WTC11 (cell line): Measurements from ENCODE around the gene DOK7. TPM values are rescaled to one million over a fixed set of nuclear protein-coding genes. Genes with fewer than 3 reads are reported as not detected.
A peak's percentile ranks its signal among the peaks of the same experiment; 100 is the strongest.

ENCODE experiments used
- ATAC-seq: fragments of 200-7000 bp; cut with Tn5 transposase; 2 replicates; pipeline ENCODE4 v1.10.0; 2021; ENCODE audit warnings: mild to moderate bottlenecking, moderate library complexity
- CTCF ChIA-PET: fragments of 300-600 bp; sonication (Branson Sonifier 250); formaldehyde crosslinking; loops from one replicate; lab custom pipeline; 2021; ENCODE audit warnings: antibody characterized with exemption; lab: Charles Lee
- POLR2A ChIA-PET: fragments of 350-600 bp; sonication (Branson Sonifier 250); formaldehyde crosslinking; loops from one replicate; lab custom pipeline; 2021; ENCODE audit warnings: antibody characterized with exemption; lab: Charles Lee
- DNase-seq: peaks from one replicate; pipeline ENCODE4 v3.0.0; 2021; ENCODE audit warnings: low spot score
- H3K27ac Mint-ChIP-seq: 2 replicates; pipeline ENCODE4 v1.8.0; 2021; ENCODE audit warnings: mixed read lengths
- H3K27me3 Mint-ChIP-seq: 2 replicates; pipeline ENCODE4 v1.8.0; 2021; ENCODE audit warnings: low read depth, mild to moderate bottlenecking, moderate library complexity, mixed read lengths
- H3K36me3 Mint-ChIP-seq: 2 replicates; pipeline ENCODE4 v1.8.0; 2021; ENCODE audit warnings: mixed read lengths
- H3K4me1 Mint-ChIP-seq: 2 replicates; pipeline ENCODE4 v1.8.0; 2022; ENCODE audit warnings: mixed read lengths
- H3K4me3 Mint-ChIP-seq: 2 replicates; pipeline ENCODE4 v1.8.0; 2021; ENCODE audit warnings: mild to moderate bottlenecking, moderate library complexity, mixed read lengths
- H3K9me3 Mint-ChIP-seq: 2 replicates; pipeline ENCODE4 v1.8.0; 2021; ENCODE audit warnings: mixed read lengths
- ETV6 ChIP-seq: sonication (generic); formaldehyde crosslinking; IDR thresholded peaks from 2 replicates; pipeline ENCODE4 v1.8.1; 2022; ENCODE audit warnings: mild to moderate bottlenecking, missing genetic modification reagents
- IRF2 ChIP-seq: sonication (generic); formaldehyde crosslinking; IDR thresholded peaks from 2 replicates; pipeline ENCODE4 v1.8.0; 2022; ENCODE audit warnings: low read depth, missing genetic modification reagents, borderline replicate concordance
- JUN ChIP-seq: sonication (generic); formaldehyde crosslinking; IDR thresholded peaks from 2 replicates; pipeline ENCODE4 v1.8.0; 2023; ENCODE audit warnings: mild to moderate bottlenecking, missing genetic modification reagents
- MXD4 ChIP-seq: fragments of 250-450 bp; sonication (Bioruptor Pico); IDR thresholded peaks from 2 replicates; pipeline ENCODE4 v1.8.0; 2021; ENCODE audit warnings: mild to moderate bottlenecking, moderate library complexity, borderline replicate concordance
- NFYB ChIP-seq: sonication (generic); formaldehyde crosslinking; conservative IDR thresholded peaks from 2 replicates; pipeline ENCODE4 v1.8.0; 2022; ENCODE audit warnings: low read depth, missing genetic modification reagents
- NR1H2 ChIP-seq: sonication (generic); formaldehyde crosslinking; IDR thresholded peaks from 2 replicates; pipeline ENCODE4 v1.9.0; 2021; ENCODE audit warnings: mild to moderate bottlenecking, moderate library complexity, missing genetic modification reagents
- NR2C2 ChIP-seq: sonication (generic); formaldehyde crosslinking; IDR thresholded peaks from 2 replicates; pipeline ENCODE4 v1.8.0; 2022; ENCODE audit warnings: mild to moderate bottlenecking, missing genetic modification reagents
- SP1 ChIP-seq: sonication (generic); formaldehyde crosslinking; conservative IDR thresholded peaks from 2 replicates; pipeline ENCODE4 v1.8.1; 2022; ENCODE audit warnings: missing genetic modification reagents
- TP53 ChIP-seq: sonication (generic); formaldehyde crosslinking; IDR thresholded peaks from 2 replicates; pipeline ENCODE4 v1.8.1; 2023; ENCODE audit warnings: mild to moderate bottlenecking, missing genetic modification reagents
- ZNF138 ChIP-seq: sonication (generic); formaldehyde crosslinking; conservative IDR thresholded peaks from 2 replicates; pipeline ENCODE4 v1.8.1; 2022; ENCODE audit warnings: mild to moderate bottlenecking, moderate library complexity, missing genetic modification reagents
- ZNF416 ChIP-seq: fragments of 250-450 bp; sonication (Bioruptor Pico); IDR thresholded peaks from 2 replicates; pipeline ENCODE4 v1.9.0; 2021; ENCODE audit warnings: mild to moderate bottlenecking, inconsistent platforms
- total RNA-seq: library from RNA; stranded (reverse); gene quantifications from 3 replicates; pipeline ENCODE4 v1.2.3, GENCODE V29; 2021
- TF ChIP-seq, protein P1 (sequence below): sonication (generic); formaldehyde crosslinking; IDR thresholded peaks from 2 replicates; pipeline ENCODE4 v1.8.1; 2022; ENCODE audit warnings: low read depth, missing genetic modification reagents, borderline replicate concordance
- TF ChIP-seq, protein P2 (sequence below): sonication (generic); formaldehyde crosslinking; IDR thresholded peaks from 2 replicates; pipeline ENCODE4 v1.8.1; 2022; ENCODE audit warnings: missing genetic modification reagents, borderline replicate concordance
- TF ChIP-seq, protein P3 (sequence below): sonication (generic); formaldehyde crosslinking; IDR thresholded peaks from 2 replicates; pipeline ENCODE4 v1.8.1; 2023; ENCODE audit warnings: mild to moderate bottlenecking, missing genetic modification reagents, borderline replicate concordance
- TF ChIP-seq, protein P4 (sequence below): sonication (generic); formaldehyde crosslinking; IDR thresholded peaks from 2 replicates; pipeline ENCODE4 v1.8.1; 2022; ENCODE audit warnings: mild to moderate bottlenecking, moderate library complexity, missing genetic modification reagents
- TF ChIP-seq, protein P5 (sequence below): sonication (generic); formaldehyde crosslinking; IDR thresholded peaks from 2 replicates; pipeline ENCODE4 v1.8.1; 2023; ENCODE audit warnings: mild to moderate bottlenecking, missing genetic modification reagents
- TF ChIP-seq, protein P6 (sequence below): sonication (generic); formaldehyde crosslinking; IDR thresholded peaks from 2 replicates; pipeline ENCODE4 v1.8.0; 2023; ENCODE audit warnings: missing genetic modification reagents
- TF ChIP-seq, protein P7 (sequence below): fragments of 250-450 bp; sonication (Bioruptor Pico); IDR thresholded peaks from 2 replicates; pipeline ENCODE4 v1.8.0; 2021; ENCODE audit warnings: mild to moderate bottlenecking

The DOK7 gene
- total RNA-seq, 1 experiment from 2014 or later, result 0.22 TPM

DNA sequence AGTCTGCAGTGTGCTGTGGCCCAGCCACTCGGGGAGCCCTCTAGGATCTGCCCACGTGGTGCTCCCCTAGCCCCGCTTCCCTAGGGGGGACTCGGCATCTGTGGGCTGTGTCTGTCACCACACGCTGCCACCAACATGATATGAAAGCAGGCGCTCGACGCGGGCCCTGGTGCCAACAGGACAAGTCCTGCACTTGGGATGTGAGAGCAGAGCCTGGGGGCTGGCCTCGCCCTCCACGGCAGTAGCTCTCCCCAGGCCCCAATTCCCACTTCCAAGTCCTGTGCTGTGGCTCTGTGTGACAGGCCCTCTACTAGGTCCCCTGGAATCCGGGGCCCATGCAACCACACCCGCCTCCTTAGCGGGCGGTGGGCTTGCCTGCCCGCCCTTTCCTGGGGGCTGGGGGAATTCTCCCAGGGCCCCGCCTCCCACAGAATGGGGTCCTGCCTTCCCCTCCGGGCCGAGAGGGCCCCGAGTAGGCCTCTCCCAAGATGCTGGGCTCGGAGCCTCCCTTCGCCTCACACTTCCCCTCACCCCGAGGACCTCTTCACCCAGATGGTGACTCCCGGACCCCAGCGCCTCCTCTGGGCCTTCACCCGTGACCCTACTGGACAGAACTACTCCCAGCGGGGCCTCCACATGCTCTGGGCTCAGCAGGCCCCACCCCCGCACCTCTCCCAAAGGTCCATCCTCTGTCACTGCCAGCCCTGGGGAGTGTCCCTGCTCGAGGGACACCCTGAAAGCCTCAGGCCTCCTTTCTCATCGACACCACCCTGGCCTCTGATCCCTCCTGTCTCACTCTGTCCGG lies 57.9 kb downstream of the DOK7 start:
- no peak overlapping the region for H3K4me3 Mint-ChIP-seq
- no peaks in the 10 kb centered on the region for H3K9me3 Mint-ChIP-seq
- POLR2A ChIA-PET, result no interaction called here
- no peak for ATAC-seq
- H3K27ac Mint-ChIP-seq, result no peak overlapping the region
- H3K4me1 Mint-ChIP-seq, result no peaks in the 10 kb centered on the region
- H3K36me3 Mint-ChIP-seq, result peaks cover 41% of the 10 kb centered on the region
- no peak for TF ChIP-seq TP53 (CRISPR knock-in tag)
- TF ChIP-seq, protein P1, sequence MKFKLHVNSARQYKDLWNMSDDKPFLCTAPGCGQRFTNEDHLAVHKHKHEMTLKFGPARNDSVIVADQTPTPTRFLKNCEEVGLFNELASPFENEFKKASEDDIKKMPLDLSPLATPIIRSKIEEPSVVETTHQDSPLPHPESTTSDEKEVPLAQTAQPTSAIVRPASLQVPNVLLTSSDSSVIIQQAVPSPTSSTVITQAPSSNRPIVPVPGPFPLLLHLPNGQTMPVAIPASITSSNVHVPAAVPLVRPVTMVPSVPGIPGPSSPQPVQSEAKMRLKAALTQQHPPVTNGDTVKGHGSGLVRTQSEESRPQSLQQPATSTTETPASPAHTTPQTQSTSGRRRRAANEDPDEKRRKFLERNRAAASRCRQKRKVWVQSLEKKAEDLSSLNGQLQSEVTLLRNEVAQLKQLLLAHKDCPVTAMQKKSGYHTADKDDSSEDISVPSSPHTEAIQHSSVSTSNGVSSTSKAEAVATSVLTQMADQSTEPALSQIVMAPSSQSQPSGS (CRISPR knock-in tag), result no peak
- no peak for TF ChIP-seq JUN (CRISPR knock-in tag)
- TF ChIP-seq IRF2 (CRISPR knock-in tag), result no peak
- TF ChIP-seq MXD4 (CRISPR knock-in tag), result no peak
- TF ChIP-seq NR1H2 (CRISPR knock-in tag), result no peak
- TF ChIP-seq NR2C2 (CRISPR knock-in tag), result no peak
- TF ChIP-seq NFYB, result no peak
- TF ChIP-seq, protein P2, sequence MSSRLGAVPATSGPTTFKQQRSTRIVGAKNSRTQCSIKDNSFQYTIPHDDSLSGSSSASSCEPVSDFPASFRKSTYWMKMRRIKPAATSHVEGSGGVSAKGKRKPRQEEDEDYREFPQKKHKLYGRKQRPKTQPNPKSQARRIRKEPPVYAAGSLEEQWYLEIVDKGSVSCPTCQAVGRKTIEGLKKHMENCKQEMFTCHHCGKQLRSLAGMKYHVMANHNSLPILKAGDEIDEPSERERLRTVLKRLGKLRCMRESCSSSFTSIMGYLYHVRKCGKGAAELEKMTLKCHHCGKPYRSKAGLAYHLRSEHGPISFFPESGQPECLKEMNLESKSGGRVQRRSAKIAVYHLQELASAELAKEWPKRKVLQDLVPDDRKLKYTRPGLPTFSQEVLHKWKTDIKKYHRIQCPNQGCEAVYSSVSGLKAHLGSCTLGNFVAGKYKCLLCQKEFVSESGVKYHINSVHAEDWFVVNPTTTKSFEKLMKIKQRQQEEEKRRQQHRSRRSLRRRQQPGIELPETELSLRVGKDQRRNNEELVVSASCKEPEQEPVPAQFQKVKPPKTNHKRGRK (CRISPR knock-in tag), result no peak
- TF ChIP-seq, protein P3, sequence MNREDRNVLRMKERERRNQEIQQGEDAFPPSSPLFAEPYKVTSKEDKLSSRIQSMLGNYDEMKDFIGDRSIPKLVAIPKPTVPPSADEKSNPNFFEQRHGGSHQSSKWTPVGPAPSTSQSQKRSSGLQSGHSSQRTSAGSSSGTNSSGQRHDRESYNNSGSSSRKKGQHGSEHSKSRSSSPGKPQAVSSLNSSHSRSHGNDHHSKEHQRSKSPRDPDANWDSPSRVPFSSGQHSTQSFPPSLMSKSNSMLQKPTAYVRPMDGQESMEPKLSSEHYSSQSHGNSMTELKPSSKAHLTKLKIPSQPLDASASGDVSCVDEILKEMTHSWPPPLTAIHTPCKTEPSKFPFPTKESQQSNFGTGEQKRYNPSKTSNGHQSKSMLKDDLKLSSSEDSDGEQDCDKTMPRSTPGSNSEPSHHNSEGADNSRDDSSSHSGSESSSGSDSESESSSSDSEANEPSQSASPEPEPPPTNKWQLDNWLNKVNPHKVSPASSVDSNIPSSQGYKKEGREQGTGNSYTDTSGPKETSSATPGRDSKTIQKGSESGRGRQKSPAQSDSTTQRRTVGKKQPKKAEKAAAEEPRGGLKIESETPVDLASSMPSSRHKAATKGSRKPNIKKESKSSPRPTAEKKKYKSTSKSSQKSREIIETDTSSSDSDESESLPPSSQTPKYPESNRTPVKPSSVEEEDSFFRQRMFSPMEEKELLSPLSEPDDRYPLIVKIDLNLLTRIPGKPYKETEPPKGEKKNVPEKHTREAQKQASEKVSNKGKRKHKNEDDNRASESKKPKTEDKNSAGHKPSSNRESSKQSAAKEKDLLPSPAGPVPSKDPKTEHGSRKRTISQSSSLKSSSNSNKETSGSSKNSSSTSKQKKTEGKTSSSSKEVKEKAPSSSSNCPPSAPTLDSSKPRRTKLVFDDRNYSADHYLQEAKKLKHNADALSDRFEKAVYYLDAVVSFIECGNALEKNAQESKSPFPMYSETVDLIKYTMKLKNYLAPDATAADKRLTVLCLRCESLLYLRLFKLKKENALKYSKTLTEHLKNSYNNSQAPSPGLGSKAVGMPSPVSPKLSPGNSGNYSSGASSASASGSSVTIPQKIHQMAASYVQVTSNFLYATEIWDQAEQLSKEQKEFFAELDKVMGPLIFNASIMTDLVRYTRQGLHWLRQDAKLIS (CRISPR knock-in tag), result no peak
- TF ChIP-seq, protein P4, sequence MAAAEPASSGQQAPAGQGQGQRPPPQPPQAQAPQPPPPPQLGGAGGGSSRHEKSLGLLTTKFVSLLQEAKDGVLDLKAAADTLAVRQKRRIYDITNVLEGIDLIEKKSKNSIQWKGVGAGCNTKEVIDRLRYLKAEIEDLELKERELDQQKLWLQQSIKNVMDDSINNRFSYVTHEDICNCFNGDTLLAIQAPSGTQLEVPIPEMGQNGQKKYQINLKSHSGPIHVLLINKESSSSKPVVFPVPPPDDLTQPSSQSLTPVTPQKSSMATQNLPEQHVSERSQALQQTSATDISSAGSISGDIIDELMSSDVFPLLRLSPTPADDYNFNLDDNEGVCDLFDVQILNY (CRISPR knock-in tag), result no peak
- no peak for TF ChIP-seq ZNF416
- TF ChIP-seq, protein P5, sequence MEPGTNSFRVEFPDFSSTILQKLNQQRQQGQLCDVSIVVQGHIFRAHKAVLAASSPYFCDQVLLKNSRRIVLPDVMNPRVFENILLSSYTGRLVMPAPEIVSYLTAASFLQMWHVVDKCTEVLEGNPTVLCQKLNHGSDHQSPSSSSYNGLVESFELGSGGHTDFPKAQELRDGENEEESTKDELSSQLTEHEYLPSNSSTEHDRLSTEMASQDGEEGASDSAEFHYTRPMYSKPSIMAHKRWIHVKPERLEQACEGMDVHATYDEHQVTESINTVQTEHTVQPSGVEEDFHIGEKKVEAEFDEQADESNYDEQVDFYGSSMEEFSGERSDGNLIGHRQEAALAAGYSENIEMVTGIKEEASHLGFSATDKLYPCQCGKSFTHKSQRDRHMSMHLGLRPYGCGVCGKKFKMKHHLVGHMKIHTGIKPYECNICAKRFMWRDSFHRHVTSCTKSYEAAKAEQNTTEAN (CRISPR knock-in tag), result no peak
- no peak for TF ChIP-seq SP1 (CRISPR knock-in tag)
- no peak for TF ChIP-seq ZNF138 (CRISPR knock-in tag)
- TF ChIP-seq, protein P6, sequence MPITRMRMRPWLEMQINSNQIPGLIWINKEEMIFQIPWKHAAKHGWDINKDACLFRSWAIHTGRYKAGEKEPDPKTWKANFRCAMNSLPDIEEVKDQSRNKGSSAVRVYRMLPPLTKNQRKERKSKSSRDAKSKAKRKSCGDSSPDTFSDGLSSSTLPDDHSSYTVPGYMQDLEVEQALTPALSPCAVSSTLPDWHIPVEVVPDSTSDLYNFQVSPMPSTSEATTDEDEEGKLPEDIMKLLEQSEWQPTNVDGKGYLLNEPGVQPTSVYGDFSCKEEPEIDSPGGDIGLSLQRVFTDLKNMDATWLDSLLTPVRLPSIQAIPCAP (CRISPR knock-in tag), result no peak
- no peak for TF ChIP-seq ETV6
- TF ChIP-seq, protein P7, sequence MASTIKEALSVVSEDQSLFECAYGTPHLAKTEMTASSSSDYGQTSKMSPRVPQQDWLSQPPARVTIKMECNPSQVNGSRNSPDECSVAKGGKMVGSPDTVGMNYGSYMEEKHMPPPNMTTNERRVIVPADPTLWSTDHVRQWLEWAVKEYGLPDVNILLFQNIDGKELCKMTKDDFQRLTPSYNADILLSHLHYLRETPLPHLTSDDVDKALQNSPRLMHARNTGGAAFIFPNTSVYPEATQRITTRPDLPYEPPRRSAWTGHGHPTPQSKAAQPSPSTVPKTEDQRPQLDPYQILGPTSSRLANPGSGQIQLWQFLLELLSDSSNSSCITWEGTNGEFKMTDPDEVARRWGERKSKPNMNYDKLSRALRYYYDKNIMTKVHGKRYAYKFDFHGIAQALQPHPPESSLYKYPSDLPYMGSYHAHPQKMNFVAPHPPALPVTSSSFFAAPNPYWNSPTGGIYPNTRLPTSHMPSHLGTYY, result no peak
- TF ChIP-seq, all 79 proteins: peak for 0
- CTCF ChIA-PET, result no interaction called here
- H3K27me3 Mint-ChIP-seq, result no peaks in the 10 kb centered on the region
- peak; percentile 7 for DNase-seq
